ENCODE measurements around the gene B4GALT6.
A peak's percentile ranks its signal among the peaks of the same experiment; 100 is the strongest.

The B4GALT6 gene

GRCh38 chr18:31633392-31634330 lies 50.7 kb downstream of the B4GALT6 start:
- DNase-seq (ENCODE audit: low spot score) (no peak), FAIRE-seq (no peak)

GRCh38 chr18:31632356-31632755 lies 52.0 kb downstream of the B4GALT6 start:
- DNase-seq (ENCODE audit: low spot score) (no peak), FAIRE-seq (no peak)

GRCh38 chr18:31631526-31631925 lies 52.9 kb downstream of the B4GALT6 start:
- DNase-seq (ENCODE audit: low spot score) (no peak), FAIRE-seq (no peak)

DNA sequence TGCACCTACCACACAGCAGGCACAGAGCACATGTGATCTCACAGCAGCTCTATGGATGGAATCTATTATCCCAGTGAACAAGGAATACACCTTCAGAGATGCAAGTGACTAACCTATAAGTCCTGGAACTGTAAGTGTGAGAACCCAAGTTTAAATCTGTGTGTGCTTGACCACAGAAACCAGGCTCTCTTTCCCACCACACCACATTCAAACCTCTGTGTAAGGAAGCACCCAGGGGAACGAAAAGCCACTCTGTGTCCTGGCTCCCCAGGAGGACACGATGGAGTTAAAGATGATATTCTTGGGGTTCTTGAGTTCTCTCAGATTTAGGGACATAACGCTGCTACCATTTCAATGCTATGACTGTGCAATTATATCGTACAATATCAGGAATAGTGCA lies 53.8 kb downstream of the B4GALT6 start:
- DNase-seq (ENCODE audit: low spot score) (no peak), FAIRE-seq (no peak)

GRCh38 chr18:31626409-31626808 lies 58.0 kb downstream of the B4GALT6 start:
- no peak for FAIRE-seq

DNA sequence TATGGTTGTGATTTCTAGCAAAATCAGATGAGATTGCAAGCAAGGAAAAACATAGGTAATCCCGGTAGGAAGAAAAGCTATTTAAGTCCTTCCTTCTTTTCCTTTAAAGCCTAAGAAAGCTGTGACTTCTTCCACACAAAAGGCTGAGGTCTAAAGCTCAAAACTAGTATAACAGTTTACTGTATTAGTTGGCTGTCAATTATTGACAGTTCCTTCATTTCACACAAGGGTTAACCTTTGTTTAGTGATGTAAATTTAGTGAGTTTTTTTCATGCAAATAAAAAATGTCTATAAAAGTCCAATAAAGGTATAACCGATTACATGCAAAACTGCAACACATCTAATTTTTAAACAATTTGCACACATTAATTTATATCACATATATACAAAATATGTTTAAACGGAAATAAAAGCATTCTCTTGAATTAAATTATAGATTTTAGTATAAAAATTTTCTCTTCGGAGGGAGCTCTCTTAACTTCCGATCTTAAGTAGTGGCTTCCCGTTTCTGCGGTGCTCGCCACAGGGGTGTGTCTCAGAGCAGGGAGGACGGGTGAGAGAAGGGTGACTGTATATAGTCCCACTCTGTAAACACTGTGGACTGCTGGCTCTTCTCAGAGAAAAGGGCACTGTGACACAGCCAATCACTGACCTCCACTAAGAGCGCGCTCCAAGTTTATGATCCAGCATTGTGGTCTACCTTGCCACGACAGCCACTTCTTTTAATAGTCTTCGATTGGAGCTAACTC lies 59.3 kb downstream of the B4GALT6 start:
- FAIRE-seq: no peak
- DNase-seq (ENCODE audit: low spot score): no peak

More at GRCh38 chr18:31626409-31626808, 58.0 kb downstream of the B4GALT6 start:
- no peak for DNase-seq (ENCODE audit: low spot score)

DNA sequence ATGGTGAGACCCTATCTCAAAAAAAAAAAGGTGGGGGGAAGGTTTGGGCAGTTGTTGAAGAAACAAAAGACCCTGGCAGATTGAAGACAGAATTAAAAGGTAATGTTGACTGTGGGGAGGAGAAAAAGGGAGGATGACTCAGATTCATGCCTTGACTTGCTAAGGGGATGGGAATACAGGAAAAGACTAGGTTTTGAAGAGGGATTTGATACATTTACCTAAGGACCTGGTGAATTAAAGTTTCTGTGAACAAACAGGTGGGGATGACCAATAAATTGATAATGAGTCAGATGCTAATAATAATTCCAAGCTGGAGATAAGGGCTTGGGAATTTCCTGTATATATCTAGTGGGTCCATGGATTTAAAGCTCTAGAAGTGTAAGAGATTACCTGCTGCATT lies 65.1 kb downstream of the B4GALT6 start:
- DNase-seq (ENCODE audit: low spot score) (no peak), FAIRE-seq (no peak)

DNA sequence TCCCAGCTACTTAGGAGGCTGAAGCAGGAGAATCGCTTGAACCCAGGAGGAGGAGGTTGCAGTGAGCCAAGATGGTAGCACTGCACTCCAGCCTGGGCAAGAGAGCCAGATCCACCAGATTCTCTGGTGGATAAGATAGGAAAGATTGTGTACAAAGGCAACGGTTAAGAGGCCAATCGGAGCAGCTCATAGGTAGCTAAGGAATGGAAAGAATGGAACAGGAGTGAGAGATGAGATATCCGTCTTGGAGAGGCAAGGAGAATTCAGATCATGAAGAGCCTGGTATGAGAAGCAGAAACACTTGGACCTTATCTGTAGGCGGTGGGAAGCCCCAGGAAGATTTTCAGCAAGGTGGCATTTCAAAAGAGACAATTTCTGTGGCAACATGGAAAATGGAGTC lies 65.6 kb downstream of the B4GALT6 start:
- FAIRE-seq (no peak), DNase-seq (ENCODE audit: low spot score) (no peak)

DNA sequence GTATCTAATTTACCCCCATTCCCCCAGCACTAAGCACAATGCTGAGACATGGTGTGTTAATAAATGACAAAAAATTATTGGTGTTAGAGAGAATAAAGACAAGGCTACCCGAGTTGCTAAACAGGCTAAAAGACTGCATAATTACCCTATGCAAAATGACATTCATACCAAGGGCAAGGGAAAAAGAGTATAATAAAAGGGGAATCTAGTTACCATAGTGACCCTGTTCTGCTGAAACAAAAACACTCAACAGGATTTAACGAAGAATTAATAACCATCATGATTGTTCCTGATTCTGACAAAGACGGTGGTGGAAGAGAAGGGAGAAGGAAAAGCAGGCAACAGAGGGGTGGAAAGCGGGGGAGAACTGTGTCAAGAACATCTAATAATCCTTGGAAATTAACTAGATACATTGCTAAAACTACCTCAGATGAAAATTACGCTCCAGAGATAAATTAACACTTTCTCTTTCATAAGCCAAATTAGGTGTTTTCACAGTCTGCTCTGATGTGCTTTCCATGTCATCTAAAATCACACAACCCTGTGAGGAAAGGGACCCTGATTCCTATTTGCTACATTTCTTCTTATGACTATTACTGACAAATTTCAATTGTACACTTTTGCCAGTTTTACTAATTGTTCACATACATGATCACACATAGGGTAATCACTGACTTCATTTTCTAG lies 67.2 kb downstream of the B4GALT6 start:
- no peak for DNase-seq (ENCODE audit: low spot score)
- no peak for FAIRE-seq

DNA sequence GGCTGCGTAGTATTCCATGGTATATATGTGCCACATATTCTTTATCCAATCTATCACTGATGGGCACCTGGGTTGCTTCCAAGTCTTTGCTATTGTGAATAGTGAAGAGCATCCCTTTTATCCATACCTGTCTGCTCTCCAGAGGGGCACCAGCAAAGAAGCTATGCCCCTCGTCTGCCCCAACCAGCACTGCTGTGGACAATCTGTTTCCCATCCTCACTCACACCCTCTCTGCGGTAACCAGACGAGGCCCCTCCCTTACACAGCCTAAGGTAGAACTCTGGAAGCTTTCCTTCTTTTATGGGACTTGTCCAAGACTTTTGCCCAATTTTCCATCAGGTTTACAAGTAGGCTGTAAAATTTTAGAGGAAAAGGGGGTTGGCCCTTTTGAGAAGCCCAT lies 67.8 kb downstream of the B4GALT6 start:
- DNase-seq (ENCODE audit: low spot score): no peak
- FAIRE-seq: no peak

- FAIRE-seq (no peak), DNase-seq (ENCODE audit: low spot score) (no peak)
These were observed 70.3 kb downstream of the B4GALT6 start for GRCh38 chr18:31614044-31614443.

DNA sequence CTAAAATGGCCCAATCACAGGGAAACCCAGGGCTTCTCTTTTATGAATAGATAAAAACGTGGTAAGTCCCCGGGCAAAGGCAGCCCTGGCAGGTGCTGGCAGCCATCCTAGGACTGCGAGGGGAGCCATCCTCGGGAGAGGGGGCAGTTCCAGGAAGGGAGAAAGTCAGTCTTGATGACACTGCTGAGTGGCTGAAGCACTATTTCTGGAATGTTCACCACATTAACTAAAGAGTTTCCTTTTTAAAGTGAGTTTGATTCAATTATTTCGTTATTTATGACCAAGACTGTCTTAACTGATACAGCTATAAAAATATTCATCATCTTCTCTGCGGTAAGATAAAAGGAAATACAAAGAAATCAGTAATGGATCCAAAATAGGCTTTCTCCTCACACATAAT lies 72.3 kb downstream of the B4GALT6 start:
- FAIRE-seq (no peak), DNase-seq (ENCODE audit: low spot score) (no peak)

- FAIRE-seq: no peak
- DNase-seq (ENCODE audit: low spot score): no peak
These were observed 72.9 kb downstream of the B4GALT6 start for GRCh38 chr18:31611511-31611910.

DNA sequence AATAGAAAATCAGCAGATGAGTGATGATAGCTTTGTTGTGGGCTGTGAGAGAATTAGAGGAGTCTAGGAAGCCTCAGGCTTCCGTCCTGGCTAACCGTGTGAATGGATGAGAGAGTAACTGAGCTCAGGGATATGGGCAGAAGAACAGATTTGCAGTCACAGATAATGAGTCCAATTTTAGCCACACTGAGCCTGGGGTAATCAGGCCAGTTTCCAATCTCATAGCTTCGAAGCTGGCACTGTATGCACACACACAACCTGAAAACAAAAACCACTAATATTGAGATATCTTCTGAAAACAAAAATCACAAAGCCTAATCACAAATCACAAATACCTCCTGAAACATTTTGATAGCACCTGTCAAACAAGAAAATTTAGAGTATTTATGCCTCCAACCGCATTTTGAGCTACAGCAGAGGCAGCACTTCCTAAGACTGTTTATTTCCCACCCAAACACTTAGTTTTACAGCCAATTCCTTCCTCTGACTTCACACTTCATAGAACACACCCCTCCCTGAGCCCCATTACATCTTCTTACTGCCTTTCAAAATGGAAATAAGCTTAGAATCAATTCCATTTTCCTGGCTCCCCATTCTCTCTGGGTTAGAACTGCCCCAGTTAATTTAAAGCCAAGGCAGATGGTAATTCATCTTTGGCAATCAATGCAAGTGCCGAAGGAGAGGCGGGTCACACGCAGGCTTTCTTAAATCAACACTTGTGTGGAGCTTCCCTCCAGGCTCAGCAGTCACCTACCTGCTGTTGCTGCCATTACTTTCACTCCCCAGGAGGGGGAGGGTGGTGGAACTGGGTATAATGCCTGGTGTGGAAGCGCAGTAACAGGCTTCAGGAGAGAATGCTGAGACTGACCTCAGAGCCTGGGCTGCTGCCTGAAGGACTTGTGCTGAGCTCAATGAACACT lies 73.8 kb downstream of the B4GALT6 start:
- FAIRE-seq (no peak), DNase-seq (ENCODE audit: low spot score) (no peak)

GRCh38 chr18:31609886-31610285 lies 74.5 kb downstream of the B4GALT6 start:
- FAIRE-seq (no peak), DNase-seq (ENCODE audit: low spot score) (no peak)

DNA sequence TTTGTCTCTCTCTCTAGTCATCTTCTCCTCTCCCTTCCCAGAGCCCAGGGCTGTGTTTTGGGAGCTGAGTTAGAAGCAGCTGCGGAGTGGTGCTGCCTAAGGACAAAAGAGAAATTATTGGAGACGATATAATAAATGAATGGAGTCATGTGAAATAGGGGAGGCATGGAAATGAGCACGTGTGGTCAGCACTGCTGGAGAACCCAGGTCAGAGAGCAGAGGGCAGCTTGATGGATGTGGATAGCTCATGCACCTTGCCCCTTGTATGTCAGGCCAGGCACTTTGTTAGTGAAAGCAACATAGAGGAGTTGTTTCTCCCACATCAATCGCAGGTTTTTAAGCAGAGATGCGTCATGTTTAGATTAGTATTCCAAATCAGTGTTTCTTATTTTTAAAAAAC lies 77.0 kb downstream of the B4GALT6 start:
- DNase-seq (ENCODE audit: low spot score) (no peak), FAIRE-seq (no peak)

DNA sequence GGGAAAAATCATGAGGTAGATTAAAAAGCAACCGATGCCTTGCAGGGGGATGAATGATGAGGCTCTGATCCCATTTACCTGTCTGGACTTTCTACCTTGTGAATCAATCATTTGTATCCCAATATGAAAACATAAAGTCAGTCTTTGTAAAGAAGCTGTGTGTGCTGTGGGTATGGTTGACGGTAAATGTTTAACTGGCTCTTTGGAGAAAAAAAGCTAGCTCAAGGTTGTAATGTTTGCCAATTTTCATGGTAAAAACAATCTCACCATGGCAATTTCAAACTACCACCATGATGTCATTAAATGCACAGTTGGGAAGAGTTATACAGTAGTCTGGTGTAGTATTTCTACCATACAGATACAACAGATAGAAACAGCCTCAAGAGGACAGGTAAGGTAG lies 78.1 kb downstream of the B4GALT6 start:
- FAIRE-seq: no peak

GRCh38 chr18:31603315-31603714 lies 81.1 kb downstream of the B4GALT6 start:
- FAIRE-seq: peak; percentile 52
- DNase-seq (ENCODE audit: low spot score): peak; percentile 38

More for the DNA sequence above, 78.1 kb downstream of the B4GALT6 start:
- DNase-seq (ENCODE audit: low spot score): no peak

DNA sequence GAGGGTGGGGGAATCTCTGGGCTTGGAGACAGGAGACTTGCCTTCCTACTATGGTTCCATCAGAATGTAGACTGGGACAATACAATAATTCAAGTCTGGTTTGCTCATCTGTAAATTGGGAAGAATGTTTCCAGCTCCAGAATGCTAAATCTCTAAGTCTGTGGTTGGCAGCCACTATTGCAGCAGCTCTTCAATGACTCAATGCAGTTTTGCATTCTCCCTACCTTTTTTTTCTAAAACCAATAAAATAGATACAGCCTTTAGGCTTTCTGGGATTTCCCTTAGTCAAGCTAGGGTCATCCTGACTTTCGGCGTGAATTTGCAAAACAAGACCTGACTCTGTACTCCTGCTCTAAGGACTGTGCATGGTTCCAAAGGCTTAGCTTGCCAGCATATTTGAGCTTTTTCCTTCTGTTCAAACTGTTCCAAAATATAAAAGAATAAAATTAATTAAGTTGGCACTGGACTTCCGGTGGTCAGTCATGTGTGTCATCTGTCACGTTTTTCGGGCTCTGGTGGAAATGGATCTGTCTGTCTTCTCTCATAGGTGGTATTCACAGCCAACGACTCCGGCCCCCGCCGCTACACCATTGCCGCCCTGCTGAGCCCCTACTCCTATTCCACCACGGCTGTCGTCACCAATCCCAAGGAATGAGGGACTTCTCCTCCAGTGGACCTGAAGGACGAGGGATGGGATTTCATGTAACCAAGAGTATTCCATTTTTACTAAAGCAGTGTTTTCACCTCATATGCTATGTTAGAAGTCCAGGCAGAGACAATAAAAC lies 86.2 kb downstream of the B4GALT6 start:
- no peak for FAIRE-seq
- DNase-seq (ENCODE audit: low spot score): no peak
